ENCODE data around the gene JAG1. TPM values are rescaled to one million over a fixed set of nuclear protein-coding genes. Genes with fewer than 3 reads are reported as not detected.

Gene JAG1
- total and polyA plus RNA-seq, 7 experiments from 2014 or later, result 0.07 to 7.0 (median 0.62) TPM; not detected in 2

DNA sequence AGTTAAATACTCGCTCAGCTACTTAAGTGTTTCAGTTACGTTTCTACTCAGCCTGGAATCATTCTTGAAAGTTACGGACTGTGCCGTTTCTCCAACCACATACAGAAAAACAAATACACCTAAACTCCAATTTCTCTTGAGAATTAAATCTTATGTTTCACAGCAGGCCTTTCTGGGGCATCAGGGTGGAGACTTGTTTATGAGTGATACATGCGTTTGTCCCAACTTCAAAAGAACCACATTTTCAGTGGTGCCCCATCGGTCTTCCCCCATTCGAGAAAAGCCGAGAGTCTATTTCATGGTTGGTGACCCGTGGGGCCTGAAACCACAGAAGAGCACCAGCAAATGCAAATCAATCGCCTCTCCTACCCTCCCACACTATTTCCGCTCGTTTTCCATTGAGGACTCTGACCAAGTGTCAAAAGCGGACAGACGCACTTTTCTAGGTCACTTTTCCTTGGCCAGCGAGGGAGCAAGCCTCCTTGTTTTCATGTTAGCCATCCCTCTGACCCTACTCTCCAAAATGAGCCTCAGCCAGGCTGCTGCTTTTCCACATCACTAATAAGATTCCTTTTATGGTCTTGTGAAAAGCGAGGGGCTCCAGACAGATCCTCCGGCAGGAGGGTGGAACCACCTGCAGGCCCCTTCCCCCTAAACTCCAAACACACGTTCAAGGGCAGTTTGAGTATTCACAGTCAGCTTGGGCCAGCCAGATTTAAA is 3.1 kb downstream of the JAG1 start:
- Mint-ChIP-seq H3K4me3 (peak overlapping the region in 5 of 10 donors; percentile 6 to 70 (median 63)), H3K36me3 (no peaks in the 10 kb centered on the region), H3K4me1 (peaks cover 0 to 27% (median 18%) of the 10 kb centered on the region in 7 donors), H3K27me3 (peaks cover 38 to 59% (median 44%) of the 10 kb centered on the region in 5 donors), H3K9me3 (peaks cover 0 to 3% (median 0%) of the 10 kb centered on the region in 11 donors), H3K27ac (no peak overlapping the region)
- Histone ChIP-seq H3K27ac (ENCODE audit: low read depth, low read length) (no peak overlapping the region), H3K36me3 (ENCODE audit: control insufficient read depth in 2 of 3, insufficient read depth in 3 of 3, low read length in 3 of 3) (no peaks in the 10 kb centered on the region), H3K27me3 (ENCODE audit: control insufficient read depth in 2 of 2, insufficient read depth in 2 of 2, low read length in 2 of 2) (peaks cover 8% of the 10 kb centered on the region in 2 donors), H3K4me3 (ENCODE audit: low read length) (no peak overlapping the region), H3K9me3 (ENCODE audit: control insufficient read depth in 2 of 3, low read length in 3 of 3) (no peaks in the 10 kb centered on the region), H3K4me1 (ENCODE audit: control insufficient read depth in 2 of 2, insufficient read depth in 2 of 2, low read length in 2 of 2) (no peaks in the 10 kb centered on the region)
- intact Hi-C loops (cut with micrococcal nuclease), result loop anchor here in 1 of 2 donors (5.0 kb wide), 2 partner anchors 638 to 1222 kb away; partner anchors contain the start of gene ANKEF1
- no peak for DNase-seq
- POLR2A ChIA-PET, result no interaction called here
- CTCF ChIA-PET, result no interaction called here
- no peak for ATAC-seq

GRCh38 chr20:10669843-10670446 is 3.9 kb downstream of the JAG1 start:
- H3K4me1 Mint-ChIP-seq, result peaks cover 0 to 23% (median 16%) of the 10 kb centered on the region in 7 donors
- ChIA-PET CTCF (no interaction called here), POLR2A (no interaction called here)
- no peak overlapping the region for H3K4me3 ChIP-seq (ENCODE audit: low read length)
- H3K9me3 Mint-ChIP-seq, result no peaks in the 10 kb centered on the region
- no peaks in the 10 kb centered on the region for H3K36me3 Mint-ChIP-seq
- H3K9me3 ChIP-seq (ENCODE audit: control insufficient read depth in 2 of 3, low read length in 3 of 3), result no peaks in the 10 kb centered on the region
- H3K36me3 ChIP-seq (ENCODE audit: control insufficient read depth in 2 of 3, insufficient read depth in 3 of 3, low read length in 3 of 3), result no peaks in the 10 kb centered on the region
- H3K27me3 Mint-ChIP-seq, result peaks cover 30 to 55% (median 40%) of the 10 kb centered on the region in 5 donors
- intact Hi-C loops (cut with micrococcal nuclease), result loop anchor here in 1 of 2 donors (5.0 kb wide), 2 partner anchors 638 to 1222 kb away; partner anchors contain the start of gene ANKEF1
- no peak for ATAC-seq
- H3K27me3 ChIP-seq (ENCODE audit: control insufficient read depth in 2 of 2, insufficient read depth in 2 of 2, low read length in 2 of 2), result peaks cover 2 to 8% of the 10 kb centered on the region in 2 donors
- H3K27ac ChIP-seq (ENCODE audit: low read depth, low read length), result no peak overlapping the region
- H3K4me3 Mint-ChIP-seq, result no peak overlapping the region
- H3K27ac Mint-ChIP-seq, result no peak overlapping the region
- no peak for DNase-seq
- H3K4me1 ChIP-seq (ENCODE audit: control insufficient read depth in 2 of 2, insufficient read depth in 2 of 2, low read length in 2 of 2), result no peaks in the 10 kb centered on the region

DNA sequence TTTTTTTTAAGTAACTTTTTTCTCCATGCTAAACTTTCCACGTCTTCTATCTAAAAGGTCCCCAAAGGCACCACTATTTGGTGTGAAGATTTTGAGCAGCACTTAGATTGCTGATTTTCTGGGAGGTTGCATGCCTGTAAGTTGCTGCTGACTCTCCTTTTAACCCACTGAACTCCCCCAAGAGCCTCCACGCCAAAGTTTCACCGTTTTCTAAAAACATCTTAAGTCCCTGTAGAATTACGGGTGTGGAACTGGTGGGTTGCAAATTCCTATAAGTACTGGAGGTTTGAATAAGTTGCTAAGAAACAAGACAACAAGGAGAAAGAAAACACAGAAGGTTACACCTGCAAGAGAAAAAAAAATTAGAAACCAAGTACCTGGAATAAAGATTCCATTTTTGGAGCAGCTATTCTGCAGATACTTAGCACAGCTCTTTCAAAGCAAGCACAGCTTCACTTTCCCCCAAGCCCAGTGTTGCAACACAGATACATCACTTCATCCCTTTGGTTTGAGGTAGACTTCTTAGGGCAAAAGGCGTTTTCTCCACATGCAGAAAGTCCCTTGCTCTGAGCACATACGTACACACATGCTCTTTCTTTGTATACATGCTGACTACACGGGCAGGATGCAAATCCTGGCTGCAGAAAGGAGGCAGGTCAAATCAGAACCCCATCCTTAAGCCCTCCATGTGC is 5.0 kb downstream of the JAG1 start:
- no peaks in the 10 kb centered on the region for H3K9me3 Mint-ChIP-seq
- no peak overlapping the region for H3K27ac Mint-ChIP-seq
- DNase-seq (no peak), ATAC-seq (no peak)
- H3K27me3 Mint-ChIP-seq, result peaks cover 33 to 57% (median 43%) of the 10 kb centered on the region in 5 donors
- intact Hi-C loops (cut with micrococcal nuclease), result no loop called here
- no peaks in the 10 kb centered on the region for H3K36me3 Mint-ChIP-seq
- Histone ChIP-seq H3K27me3 (ENCODE audit: control insufficient read depth in 2 of 2, insufficient read depth in 2 of 2, low read length in 2 of 2) (peaks cover 0 to 8% of the 10 kb centered on the region in 2 donors), H3K4me1 (ENCODE audit: control insufficient read depth in 2 of 2, insufficient read depth in 2 of 2, low read length in 2 of 2) (no peaks in the 10 kb centered on the region), H3K36me3 (ENCODE audit: control insufficient read depth in 2 of 3, insufficient read depth in 3 of 3, low read length in 3 of 3) (no peaks in the 10 kb centered on the region), H3K27ac (ENCODE audit: low read depth, low read length) (no peak overlapping the region), H3K9me3 (ENCODE audit: control insufficient read depth in 2 of 3, low read length in 3 of 3) (no peaks in the 10 kb centered on the region), H3K4me3 (ENCODE audit: low read length) (no peak overlapping the region)
- H3K4me3 Mint-ChIP-seq, result no peak overlapping the region
- CTCF ChIA-PET, result interaction anchor here (0.6 kb wide), 1 partner anchor 31 kb away, joined by 3 read pairs; no protein-coding TSS in a partner anchor
- peaks cover 0 to 19% (median 15%) of the 10 kb centered on the region in 7 donors for H3K4me1 Mint-ChIP-seq
- POLR2A ChIA-PET, result no interaction called here

DNA sequence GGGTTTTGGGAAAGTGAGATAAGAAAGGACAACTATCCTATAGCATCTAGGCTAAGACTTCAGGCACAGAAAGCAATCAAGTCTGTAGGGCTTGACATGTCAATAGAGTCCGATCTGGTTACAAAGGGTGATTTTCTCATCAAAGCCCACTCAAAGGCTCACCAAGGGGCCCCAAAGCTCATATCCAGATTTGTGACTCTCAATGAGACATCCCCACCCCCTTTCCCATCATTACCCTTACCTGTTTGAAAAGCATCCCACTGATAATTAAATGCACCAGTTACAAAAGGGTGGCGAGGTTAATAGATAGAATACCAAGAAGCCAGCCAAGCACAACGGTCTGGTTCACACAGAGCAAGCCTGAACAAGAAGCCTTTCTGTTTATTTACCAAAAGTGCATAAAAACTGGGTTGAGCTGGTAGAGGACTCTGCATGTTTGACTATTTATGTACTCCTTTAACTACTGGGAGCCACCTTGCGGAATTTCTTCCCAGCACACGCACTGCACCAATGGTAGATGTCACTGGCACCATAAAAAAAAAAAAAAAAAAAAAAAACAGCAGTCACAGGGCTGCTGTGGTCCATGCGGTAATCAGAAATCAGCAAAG is 6.1 kb downstream of the JAG1 start:
- Histone ChIP-seq H3K4me3 (ENCODE audit: low read length) (no peak overlapping the region), H3K36me3 (ENCODE audit: control insufficient read depth in 2 of 3, insufficient read depth in 3 of 3, low read length in 3 of 3) (no peaks in the 10 kb centered on the region), H3K9me3 (ENCODE audit: control insufficient read depth in 2 of 3, low read length in 3 of 3) (no peaks in the 10 kb centered on the region), H3K4me1 (ENCODE audit: control insufficient read depth in 2 of 2, insufficient read depth in 2 of 2, low read length in 2 of 2) (no peaks in the 10 kb centered on the region), H3K27ac (ENCODE audit: low read depth, low read length) (no peak overlapping the region), H3K27me3 (ENCODE audit: control insufficient read depth in 2 of 2, insufficient read depth in 2 of 2, low read length in 2 of 2) (peaks cover 0 to 8% of the 10 kb centered on the region in 2 donors)
- DNase-seq (no peak), ATAC-seq (no peak)
- CTCF ChIA-PET, result no interaction called here
- H3K9me3 Mint-ChIP-seq, result no peaks in the 10 kb centered on the region
- H3K4me3 Mint-ChIP-seq, result no peak overlapping the region
- POLR2A ChIA-PET, result no interaction called here
- H3K27ac Mint-ChIP-seq, result no peak overlapping the region
- peaks cover 0 to 13% (median 12%) of the 10 kb centered on the region in 7 donors for H3K4me1 Mint-ChIP-seq
- H3K27me3 Mint-ChIP-seq, result peaks cover 37 to 60% (median 53%) of the 10 kb centered on the region in 5 donors
- H3K36me3 Mint-ChIP-seq, result no peaks in the 10 kb centered on the region
- intact Hi-C loops (cut with micrococcal nuclease), result no loop called here

GRCh38 chr20:10667077-10667401 is 6.8 kb downstream of the JAG1 start:
- no peak overlapping the region for H3K4me3 Mint-ChIP-seq
- CTCF ChIA-PET, result no interaction called here
- intact Hi-C loops (cut with micrococcal nuclease), result no loop called here
- no peaks in the 10 kb centered on the region for H3K4me1 ChIP-seq (ENCODE audit: control insufficient read depth in 2 of 2, insufficient read depth in 2 of 2, low read length in 2 of 2)
- no peaks in the 10 kb centered on the region for H3K36me3 ChIP-seq (ENCODE audit: control insufficient read depth in 2 of 3, insufficient read depth in 3 of 3, low read length in 3 of 3)
- peaks cover 0 to 8% of the 10 kb centered on the region in 2 donors for H3K27me3 ChIP-seq (ENCODE audit: control insufficient read depth in 2 of 2, insufficient read depth in 2 of 2, low read length in 2 of 2)
- H3K27ac Mint-ChIP-seq, result no peak overlapping the region
- no peak for DNase-seq
- POLR2A ChIA-PET, result no interaction called here
- no peak overlapping the region for H3K4me3 ChIP-seq (ENCODE audit: low read length)
- peaks cover 37 to 63% (median 54%) of the 10 kb centered on the region in 5 donors for H3K27me3 Mint-ChIP-seq
- H3K36me3 Mint-ChIP-seq, result no peaks in the 10 kb centered on the region
- H3K4me1 Mint-ChIP-seq, result peaks cover 0 to 8% (median 6%) of the 10 kb centered on the region in 7 donors
- no peaks in the 10 kb centered on the region for H3K9me3 ChIP-seq (ENCODE audit: control insufficient read depth in 2 of 3, low read length in 3 of 3)
- H3K27ac ChIP-seq (ENCODE audit: low read depth, low read length), result no peak overlapping the region
- no peaks in the 10 kb centered on the region for H3K9me3 Mint-ChIP-seq
- no peak for ATAC-seq

GRCh38 chr20:10666221-10667076 is 7.3 kb downstream of the JAG1 start:
- ChIA-PET POLR2A (no interaction called here), CTCF (no interaction called here)
- intact Hi-C loops (cut with micrococcal nuclease), result no loop called here
- Mint-ChIP-seq H3K27me3 (peaks cover 39 to 68% (median 54%) of the 10 kb centered on the region in 5 donors), H3K4me1 (peaks cover 0 to 6% (median 4%) of the 10 kb centered on the region in 7 donors), H3K4me3 (no peak overlapping the region), H3K9me3 (peaks cover 0 to 2% (median 0%) of the 10 kb centered on the region in 11 donors), H3K27ac (no peak overlapping the region), H3K36me3 (no peaks in the 10 kb centered on the region)
- Histone ChIP-seq H3K27ac (ENCODE audit: low read depth, low read length) (no peak overlapping the region), H3K36me3 (ENCODE audit: control insufficient read depth in 2 of 3, insufficient read depth in 3 of 3, low read length in 3 of 3) (no peaks in the 10 kb centered on the region), H3K27me3 (ENCODE audit: control insufficient read depth in 2 of 2, insufficient read depth in 2 of 2, low read length in 2 of 2) (peaks cover 0 to 8% of the 10 kb centered on the region in 2 donors), H3K9me3 (ENCODE audit: control insufficient read depth in 2 of 3, low read length in 3 of 3) (no peaks in the 10 kb centered on the region), H3K4me1 (ENCODE audit: control insufficient read depth in 2 of 2, insufficient read depth in 2 of 2, low read length in 2 of 2) (no peaks in the 10 kb centered on the region), H3K4me3 (ENCODE audit: low read length) (no peak overlapping the region)
- DNase-seq (no peak), ATAC-seq (no peak)

Data from naive thymus-derived CD4-positive, alpha-beta T cell (primary cell).